ENCODE results near the gene SIGLEC5. TPM values are rescaled to one million over a fixed set of nuclear protein-coding genes. Genes with fewer than 3 reads are reported as not detected.
A peak's percentile ranks its signal among the peaks of the same experiment; 100 is the strongest.

SIGLEC5 gene
- total RNA-seq, 1 experiment from 2014 or later, result not detected

- Histone ChIP-seq H2AFZ (peak overlapping the region; percentile 92), H3K4me2 (peak overlapping the region; percentile 86), H3K4me3 (peak overlapping the region; percentile 70), H3K9me2 (ENCODE audit: insufficient read depth) (no peaks in the 10 kb centered on the region), H3K27me3 (ENCODE audit: insufficient read depth, low read depth) (0 out of 2 replicates have a peak, but pooled peaks cover 10% of the 10 kb centered on the region), H4K20me1 (ENCODE audit: insufficient read depth) (no peaks in the 10 kb centered on the region), H3K36me3 (ENCODE audit: low read depth) (no peaks in the 10 kb centered on the region), H3K27ac (no peak overlapping the region), H3K4me1 (replicated peaks; ENCODE audit: insufficient read depth) (peaks cover 5% of the 10 kb centered on the region; the same call in 1 of the 2 replicates), H3K9me3 (ENCODE audit: insufficient read depth, low read depth) (peaks cover 4% of the 10 kb centered on the region; the same call in 1 of the 2 replicates), H3F3A (ENCODE audit: insufficient read depth, low read depth) (no peaks in the 10 kb centered on the region), H3K79me2 (ENCODE audit: low read depth) (no peaks in the 10 kb centered on the region)
- no peak for TF ChIP-seq EZH2 (IDR thresholded peaks at IDR 0.05; ENCODE audit: low read depth)
- no peak for TF ChIP-seq CTCF (conservative IDR thresholded peaks at IDR 0.05)
- intact Hi-C loops (cut with micrococcal nuclease; ENCODE audit: unreplicated experiment), result loop anchor here (1.0 to 5.0 kb wide), 3 partner anchors 23 to 256 kb away; partner anchors contain the start of gene ZNF175
- CTCF ChIA-PET, result no interaction called here
- BruUV-seq (replicated peaks), result no TSS peak
- DNase-seq, result no peak
- POLR2A ChIA-PET (ENCODE audit: unreplicated experiment), result no interaction called here
Measured at GRCh38 chr19:51594774-51595109, 35.5 kb downstream of the SIGLEC5 start.

DNA sequence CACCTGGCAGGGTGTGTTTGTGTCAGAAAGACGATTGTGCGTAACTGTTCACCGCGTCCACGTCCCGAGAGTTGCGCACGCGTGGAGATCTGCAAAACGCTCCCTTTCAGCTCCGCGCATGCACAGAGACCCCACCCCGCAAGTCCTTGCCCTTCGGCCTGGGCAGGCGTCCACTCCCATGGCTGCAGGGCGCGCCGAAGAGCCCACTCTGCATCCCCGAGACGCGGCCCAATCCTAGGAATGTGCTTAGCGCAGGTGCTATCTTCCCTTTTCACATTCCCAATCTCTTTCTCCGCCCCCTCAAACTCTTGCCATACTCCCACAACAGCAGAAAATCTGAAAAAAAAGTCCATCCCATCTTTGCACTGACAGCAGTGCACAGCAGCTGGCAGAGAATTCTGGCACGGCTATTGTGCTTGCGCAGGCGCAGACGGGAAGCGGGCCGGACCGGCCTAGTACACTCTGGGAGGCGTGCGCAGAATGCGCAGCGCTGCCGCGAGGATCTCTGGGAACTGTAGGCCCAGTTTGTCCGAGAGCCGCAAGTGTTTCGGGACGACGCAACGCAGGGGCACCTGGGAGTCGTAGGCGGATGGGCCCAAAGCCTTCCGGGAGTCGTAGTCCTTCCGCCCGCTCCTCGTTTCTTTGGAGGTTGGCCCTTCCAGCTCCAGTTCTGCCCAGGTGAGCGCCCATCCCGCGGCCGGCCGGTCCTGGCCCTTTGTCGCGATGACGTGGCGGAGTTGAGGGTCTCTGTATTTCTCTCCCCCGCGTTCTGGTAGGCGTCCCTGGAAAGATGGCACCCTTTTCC, 36.0 kb downstream of the SIGLEC5 start:
- ChIA-PET POLR2A (ENCODE audit: unreplicated experiment) (interaction anchor here (0.5 to 0.6 kb wide), 2 partner anchors 144 to 595 kb away, joined by 3 to 51 read pairs; partner anchors contain the start of gene PPP2R1A), CTCF (interaction anchor here (1.1 kb wide), 1 partner anchor 23 kb away, joined by 22 read pairs; the partner anchor contains the start of gene ZNF175)
- H3K4me2 ChIP-seq, result peak overlapping the region; percentile 86
- no peak overlapping the region for H3K27ac ChIP-seq
- H3K4me1 ChIP-seq (replicated peaks; ENCODE audit: insufficient read depth), result peaks cover 5% of the 10 kb centered on the region; the same call in 1 of the 2 replicates
- H4K20me1 ChIP-seq (ENCODE audit: insufficient read depth), result no peaks in the 10 kb centered on the region
- H3K9me2 ChIP-seq (ENCODE audit: insufficient read depth), result no peaks in the 10 kb centered on the region
- no peaks in the 10 kb centered on the region for H3K36me3 ChIP-seq (ENCODE audit: low read depth)
- H2AFZ ChIP-seq, result peak overlapping the region; percentile 92
- DNase-seq, result peak; percentile 93 to 99
- peaks cover 4% of the 10 kb centered on the region for H3K9me3 ChIP-seq (ENCODE audit: insufficient read depth, low read depth)
- H3F3A ChIP-seq (ENCODE audit: insufficient read depth, low read depth), result no peaks in the 10 kb centered on the region
- BruUV-seq (replicated peaks), result no TSS peak
- intact Hi-C loops (cut with micrococcal nuclease; ENCODE audit: unreplicated experiment), result loop anchor here (1.0 to 5.0 kb wide), 3 partner anchors 23 to 255 kb away; partner anchors contain the start of gene ZNF175
- H3K27me3 ChIP-seq (ENCODE audit: insufficient read depth, low read depth), result 0 out of 2 replicates have a peak, but pooled peaks cover 10% of the 10 kb centered on the region
- H3K79me2 ChIP-seq (ENCODE audit: low read depth), result no peaks in the 10 kb centered on the region
- peak overlapping the region; percentile 70 for H3K4me3 ChIP-seq
- no peak for TF ChIP-seq CTCF (conservative IDR thresholded peaks at IDR 0.05)
- no peak for TF ChIP-seq EZH2 (IDR thresholded peaks at IDR 0.05; ENCODE audit: low read depth)

GRCh38 chr19:51593138-51593890, 36.9 kb downstream of the SIGLEC5 start:
- H3K27ac ChIP-seq, result no peak overlapping the region
- no TSS peak for BruUV-seq (replicated peaks)
- H3K4me1 ChIP-seq (replicated peaks; ENCODE audit: insufficient read depth), result peaks cover 5% of the 10 kb centered on the region; the same call in 1 of the 2 replicates
- H3K36me3 ChIP-seq (ENCODE audit: low read depth), result no peaks in the 10 kb centered on the region
- ChIA-PET CTCF (interaction anchor here (1.1 kb wide), 1 partner anchor 22 kb away, joined by 22 read pairs; the partner anchor contains the start of gene ZNF175), POLR2A (ENCODE audit: unreplicated experiment) (interaction anchor here (0.5 to 0.6 kb wide), 2 partner anchors 145 to 596 kb away, joined by 3 to 51 read pairs; partner anchors contain the start of gene PPP2R1A)
- intact Hi-C loops (cut with micrococcal nuclease; ENCODE audit: unreplicated experiment), result loop anchor here (5.0 kb wide), 1 partner anchor 109 kb away; no protein-coding TSS in a partner anchor
- H3K9me3 ChIP-seq (ENCODE audit: insufficient read depth, low read depth), result peaks cover 10% of the 10 kb centered on the region
- H3K79me2 ChIP-seq (ENCODE audit: low read depth), result no peaks in the 10 kb centered on the region
- H4K20me1 ChIP-seq (ENCODE audit: insufficient read depth), result no peaks in the 10 kb centered on the region
- no peaks in the 10 kb centered on the region for H3K9me2 ChIP-seq (ENCODE audit: insufficient read depth)
- no peak for DNase-seq
- peak overlapping the region; percentile 86 for H3K4me2 ChIP-seq
- 0 out of 2 replicates have a peak, but pooled peaks cover 4% of the 10 kb centered on the region for H3K27me3 ChIP-seq (ENCODE audit: insufficient read depth, low read depth)
- H3K4me3 ChIP-seq, result peak overlapping the region; percentile 70
- no peak for TF ChIP-seq EZH2 (IDR thresholded peaks at IDR 0.05; ENCODE audit: low read depth)
- no peak for TF ChIP-seq CTCF (conservative IDR thresholded peaks at IDR 0.05)
- H2AFZ ChIP-seq, result peak overlapping the region; percentile 92
- H3F3A ChIP-seq (ENCODE audit: insufficient read depth, low read depth), result no peaks in the 10 kb centered on the region
